ENCODE measurements around the gene ITGA3.

The ITGA3 gene

DNA sequence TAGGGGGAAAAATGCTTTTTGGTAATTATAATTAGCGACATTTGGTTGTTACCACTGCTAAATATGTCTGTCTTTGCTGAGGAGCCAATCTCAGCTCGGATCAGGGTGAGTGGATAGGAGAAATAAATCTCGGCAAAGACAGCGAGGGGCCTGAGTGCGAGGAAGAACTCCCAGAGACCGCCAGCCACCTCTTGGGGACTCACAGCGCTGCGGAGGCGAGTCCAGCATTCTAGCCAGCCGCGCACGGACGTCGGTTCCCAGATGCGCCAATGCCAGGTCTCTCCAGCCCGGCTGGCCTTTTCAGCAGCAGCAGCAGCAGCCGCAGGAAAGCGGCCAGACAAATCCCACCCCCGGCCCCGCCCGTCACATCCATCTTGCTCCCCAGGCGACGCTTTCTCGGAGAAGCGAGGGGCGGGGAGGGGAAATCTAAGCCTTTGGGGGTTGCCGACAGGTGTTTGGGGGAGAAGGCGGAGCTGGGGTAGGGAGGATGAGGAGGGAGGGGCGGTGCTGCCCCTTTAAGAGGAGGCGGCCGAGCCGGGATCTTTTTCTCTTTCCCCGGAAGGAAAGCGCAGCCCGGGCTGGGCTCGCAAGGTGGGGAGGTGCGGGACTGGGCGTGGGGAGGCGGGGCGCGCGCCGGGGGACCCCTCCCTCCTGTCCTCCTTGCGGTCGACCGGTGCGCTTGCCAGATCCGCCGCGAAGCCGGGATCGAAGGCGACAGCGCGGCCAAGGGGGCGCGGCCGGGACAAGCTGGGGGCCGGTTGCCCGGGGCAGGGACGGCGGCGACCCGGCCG lies at the start of gene ITGA3:
TSS of gene ITGA3 (plus strand) at position 685 of the 791 bp plus-strand sequence. CDS start 330 bp downstream, outside the sequence.
- no peak for DNase-seq (ENCODE audit: low read depth)

DNA sequence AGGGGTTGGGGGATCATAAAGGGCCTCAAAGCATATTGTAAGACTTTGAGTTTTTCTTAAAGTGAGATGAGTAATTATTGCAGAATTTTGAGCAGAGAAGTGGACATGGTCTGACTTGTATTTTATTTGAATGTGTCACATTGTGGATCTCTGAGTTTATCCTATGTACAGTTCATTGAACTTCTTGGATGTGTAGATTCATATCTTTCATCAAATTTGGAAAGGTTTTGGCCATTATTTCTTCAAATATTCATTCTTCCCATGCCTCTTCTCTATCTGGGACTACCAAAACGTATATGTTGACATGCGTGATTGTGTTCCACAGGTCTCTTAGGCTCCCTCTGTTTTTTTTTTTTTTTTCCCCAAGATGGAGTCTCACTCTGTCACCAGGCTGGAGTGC lies 46.6 kb upstream of the ITGA3 start:
- no peak for DNase-seq (ENCODE audit: low read depth)

DNA sequence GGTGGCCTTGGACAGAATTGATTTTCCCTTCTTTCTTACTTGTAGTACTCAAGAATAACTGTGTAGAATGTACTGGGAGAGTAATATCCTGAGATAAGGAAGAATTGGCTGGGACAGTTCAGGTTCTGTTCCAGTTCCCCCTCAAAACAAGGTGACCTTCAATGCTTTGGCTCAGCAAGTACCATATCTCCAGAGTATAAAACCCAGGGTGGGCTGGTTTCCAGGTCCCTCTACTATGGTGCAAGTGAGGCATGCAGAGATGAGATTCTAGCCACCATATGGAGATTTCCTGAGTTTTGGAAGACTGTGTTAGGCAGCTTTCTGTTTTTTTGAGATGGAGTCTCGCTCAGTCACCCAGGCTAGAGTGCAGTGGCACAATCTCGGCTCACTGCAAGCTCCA lies 42.8 kb upstream of the ITGA3 start:
- DNase-seq (ENCODE audit: low read depth): no peak

DNA sequence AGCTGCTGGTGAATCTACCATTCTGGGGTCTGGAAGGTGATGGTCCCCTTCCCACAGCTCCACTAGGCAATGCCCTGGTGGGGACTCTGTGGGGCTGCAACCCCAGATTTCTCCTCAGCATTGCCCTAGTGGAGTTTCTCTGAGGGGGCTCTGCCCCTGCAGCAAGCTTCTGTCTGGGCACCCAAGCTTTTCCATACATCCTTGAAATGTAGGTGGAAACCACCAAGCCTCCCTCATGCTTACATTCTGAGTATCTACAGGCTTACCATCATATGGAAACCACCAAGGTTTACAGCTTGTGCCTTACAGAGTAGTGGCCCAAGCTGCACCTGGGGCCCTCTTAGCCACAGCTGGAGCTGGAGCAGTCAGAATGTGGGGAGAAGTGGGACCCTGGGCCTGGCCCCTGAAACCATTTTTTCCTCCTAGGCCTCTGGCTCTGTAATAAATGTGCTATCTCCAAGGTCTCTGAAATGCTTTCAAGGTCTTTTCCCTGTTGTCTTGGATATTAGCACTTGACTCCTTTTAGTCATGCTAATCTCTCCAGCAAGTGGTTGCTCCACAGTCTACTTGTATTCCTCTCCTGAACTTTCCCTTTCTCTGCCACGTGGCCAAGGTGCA lies 41.3 kb upstream of the ITGA3 start:
- no peak for DNase-seq (ENCODE audit: low read depth)

DNA sequence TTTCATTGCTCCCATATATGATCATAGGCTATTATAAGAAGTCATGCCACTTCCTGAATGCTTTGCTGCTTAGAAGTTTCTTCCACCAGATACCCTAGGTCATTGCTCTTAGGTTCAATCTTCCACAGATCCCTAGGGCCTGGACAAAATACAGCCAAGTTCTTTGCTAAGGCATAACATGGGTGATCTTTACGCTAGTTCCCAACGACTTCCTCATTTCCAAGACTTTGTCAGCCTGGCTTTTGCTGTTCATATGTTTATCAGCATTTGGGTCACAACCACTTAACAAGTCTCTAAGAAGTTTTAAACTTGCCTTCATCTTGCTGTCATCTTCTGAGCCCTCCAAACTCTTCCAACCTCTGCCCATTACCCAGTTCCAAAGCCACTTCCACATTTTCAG lies 40.8 kb upstream of the ITGA3 start:
- no peak for DNase-seq (ENCODE audit: low read depth)

DNA sequence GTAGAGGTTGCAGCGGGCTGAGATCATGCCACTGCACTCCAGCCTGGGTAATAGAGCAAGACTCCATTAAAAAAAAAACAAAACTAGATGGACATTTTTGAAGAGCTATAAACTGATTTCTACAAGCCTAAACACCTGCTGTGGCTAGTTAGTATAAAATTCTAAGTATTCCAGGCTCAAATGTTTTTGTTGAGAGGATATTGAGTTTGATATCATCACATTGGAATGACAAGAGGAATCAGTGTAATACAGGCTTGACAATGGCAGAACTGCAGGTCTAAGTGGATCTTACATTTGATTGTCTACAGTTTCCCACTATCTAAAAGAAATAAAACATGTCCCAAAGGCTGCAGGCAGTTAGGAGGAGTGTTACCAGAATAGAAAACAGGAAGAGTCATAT lies 37.0 kb upstream of the ITGA3 start:
- DNase-seq (ENCODE audit: low read depth): no peak

DNA sequence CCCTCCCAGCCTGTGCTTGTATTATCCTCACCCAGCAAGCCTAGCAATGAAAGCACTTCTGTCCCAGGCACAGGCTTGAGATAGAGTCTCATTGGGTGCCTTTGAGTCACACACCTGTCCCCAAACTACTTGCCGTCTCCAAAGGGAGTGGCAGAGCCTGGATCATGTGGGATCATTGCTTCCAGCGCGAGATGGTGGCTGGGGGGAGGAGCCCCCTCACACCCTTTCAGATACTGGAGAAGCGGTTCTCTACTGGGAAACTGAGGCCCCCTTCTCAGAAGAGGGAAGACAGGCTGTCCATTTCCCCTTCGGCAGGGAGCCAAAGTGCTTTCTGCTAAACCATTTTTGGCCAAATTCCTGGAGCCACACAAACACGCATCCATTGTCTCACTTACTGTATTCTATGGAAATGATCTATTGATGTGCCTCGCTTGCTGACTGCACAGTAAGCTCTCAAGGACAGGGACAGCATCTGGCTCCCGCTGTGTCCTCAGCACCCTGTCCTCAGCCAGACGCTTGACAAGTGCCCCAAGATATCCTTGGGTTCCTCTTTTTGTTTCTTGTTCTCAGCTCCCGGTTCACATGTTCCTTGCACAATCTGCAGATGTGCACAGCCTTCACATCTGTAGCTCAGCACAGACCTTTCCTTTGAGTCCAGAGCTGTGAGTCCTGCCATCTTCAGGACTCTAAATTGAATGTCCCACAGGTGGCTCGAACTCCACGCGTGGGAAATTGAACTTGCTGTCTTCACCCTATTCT lies 34.9 kb upstream of the ITGA3 start:
- DNase-seq (ENCODE audit: low read depth): no peak

DNA sequence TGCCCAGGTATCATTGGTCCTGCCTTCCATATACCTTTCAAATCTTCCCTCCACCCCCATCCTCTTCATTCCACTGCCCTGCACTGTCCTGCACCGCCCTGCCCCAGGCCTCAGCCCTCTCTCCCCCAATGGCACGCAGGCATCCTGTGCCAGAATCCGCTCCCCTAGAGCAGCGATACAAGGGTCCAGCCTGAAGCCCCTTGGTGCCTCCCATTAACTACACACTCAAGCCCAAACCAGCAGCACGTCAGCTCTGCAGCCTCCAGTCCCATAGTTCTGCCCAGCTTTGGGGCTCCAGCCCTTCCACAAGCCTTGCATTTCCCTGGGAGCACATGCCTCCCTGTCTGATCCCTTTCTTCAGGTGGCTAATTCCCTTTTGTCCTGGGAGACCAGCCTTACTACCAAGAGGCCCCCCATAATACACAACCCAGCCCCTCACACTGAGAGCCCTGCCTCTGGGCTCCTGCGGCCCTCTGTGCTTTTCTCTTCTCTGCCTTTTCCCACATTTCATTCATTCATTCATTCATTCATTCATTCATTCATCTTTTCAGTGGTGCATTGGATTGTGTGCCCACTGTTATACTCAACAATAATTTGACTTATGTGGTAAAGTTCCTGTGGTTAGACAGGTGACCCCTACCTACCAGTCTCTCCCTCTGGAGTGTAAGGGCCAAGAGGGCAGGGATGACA lies 34.1 kb upstream of the ITGA3 start:
- no peak for DNase-seq (ENCODE audit: low read depth)

DNA sequence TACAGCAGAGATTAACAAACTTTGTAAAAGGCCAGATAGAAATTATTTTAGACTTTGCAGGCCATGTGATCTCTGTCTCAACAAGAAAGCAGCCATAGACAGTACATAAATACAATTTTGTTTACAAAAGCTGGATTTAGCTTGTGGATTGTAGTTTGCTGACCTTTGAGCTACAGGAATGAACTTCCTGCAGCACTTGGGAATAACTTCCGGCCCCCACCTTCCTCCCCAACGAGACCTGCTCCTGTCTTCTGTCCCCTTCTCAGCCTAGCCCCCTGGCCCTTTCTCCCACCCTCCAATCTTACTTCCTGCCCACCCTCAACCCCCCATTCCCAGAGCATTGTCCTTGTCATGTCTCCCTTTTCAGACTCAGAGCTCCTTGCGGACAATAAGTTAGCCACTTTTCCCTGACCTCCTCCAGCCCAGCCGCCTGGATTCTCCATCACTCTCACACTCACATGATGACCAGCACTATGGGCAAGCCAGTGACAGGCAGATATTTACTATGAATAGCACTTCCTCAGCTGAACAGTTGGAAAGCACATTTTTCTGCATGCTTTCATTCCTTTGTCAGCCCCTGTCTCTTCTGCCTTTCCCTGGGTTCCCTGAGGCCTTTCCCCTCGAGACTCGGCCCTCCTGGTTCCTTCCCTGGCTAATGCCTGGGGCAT lies 33.3 kb upstream of the ITGA3 start:
- no peak for DNase-seq (ENCODE audit: low read depth)

DNA sequence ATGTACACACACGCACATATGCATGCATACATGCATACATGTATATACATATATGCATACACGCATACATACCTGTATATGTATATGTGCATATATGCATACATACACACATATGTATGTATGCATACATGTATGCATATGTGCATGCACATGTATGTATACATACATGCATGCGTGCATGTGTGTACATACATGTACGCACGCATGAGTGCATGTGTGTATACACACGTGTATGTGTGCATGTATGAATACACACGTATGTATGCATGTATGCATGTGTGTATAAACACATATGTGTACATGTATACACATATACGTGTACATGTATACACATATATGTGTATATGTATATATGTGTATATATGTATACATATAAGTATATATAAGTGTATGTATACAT lies 32.4 kb upstream of the ITGA3 start:
- DNase-seq (ENCODE audit: low read depth): no peak

DNA sequence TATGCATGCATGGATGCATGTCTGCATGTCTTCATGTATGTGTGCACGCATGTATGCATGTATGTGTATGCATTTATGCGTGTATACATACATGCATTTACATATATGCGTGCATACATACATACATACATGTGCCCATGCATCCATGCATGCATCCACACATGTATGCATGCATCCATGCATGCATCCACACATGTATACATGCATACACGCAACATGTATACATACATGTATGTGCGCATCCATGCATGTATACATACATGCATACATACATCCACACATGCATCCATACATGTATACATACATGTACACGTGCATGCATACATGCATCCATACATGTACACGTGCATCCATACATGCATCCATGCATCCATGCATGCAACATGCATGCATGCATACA lies 31.1 kb upstream of the ITGA3 start:
- DNase-seq (ENCODE audit: low read depth): no peak

DNA sequence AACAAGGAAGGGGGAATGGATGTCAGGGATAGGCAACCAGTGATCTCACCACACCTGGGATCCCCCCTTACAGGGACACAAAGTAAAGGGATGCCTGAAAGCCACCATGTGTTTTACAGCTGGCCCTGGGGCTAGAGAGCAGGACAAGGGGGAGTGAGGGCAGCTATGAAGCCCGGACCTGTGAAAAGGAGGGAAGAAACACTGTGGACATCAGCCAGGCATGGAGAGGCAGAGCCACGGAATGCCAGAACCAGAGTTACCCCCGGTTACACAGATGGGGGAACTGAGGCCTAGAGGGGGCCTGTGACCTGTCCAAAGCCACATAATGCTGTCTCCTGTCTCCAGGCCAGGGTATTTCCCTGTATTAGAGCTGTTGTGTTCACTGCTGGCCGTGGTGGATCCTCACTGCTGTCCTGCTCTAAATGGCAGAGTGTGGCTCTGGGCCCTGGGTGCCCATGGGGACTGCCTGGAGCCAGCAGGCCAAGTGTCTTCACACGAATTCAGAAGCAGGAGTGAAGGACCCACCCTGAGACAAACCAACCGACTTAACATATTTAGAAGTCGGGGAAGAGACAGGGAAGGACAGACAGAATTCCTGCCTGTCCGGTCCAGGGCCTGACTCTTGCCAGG lies 29.7 kb upstream of the ITGA3 start:
- DNase-seq (ENCODE audit: low read depth): no peak

DNA sequence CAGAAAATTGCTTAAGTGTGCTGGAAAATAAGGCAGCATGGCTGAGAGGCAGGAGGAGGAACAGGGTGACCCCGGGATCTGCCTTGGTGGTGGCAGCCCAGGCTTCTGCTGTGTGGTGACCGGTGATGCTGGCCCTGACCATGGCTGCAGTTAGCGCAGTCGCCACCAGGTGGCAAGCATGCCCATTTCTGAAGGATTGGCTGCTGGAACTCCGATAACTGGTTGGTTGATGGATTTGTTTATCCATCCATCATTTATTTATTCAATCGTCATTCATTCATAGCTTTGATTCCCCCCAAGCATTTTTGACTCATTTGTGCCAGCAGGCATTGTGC lies 29.1 kb upstream of the ITGA3 start:
- peak; percentile 78 for DNase-seq (ENCODE audit: low read depth)

DNA sequence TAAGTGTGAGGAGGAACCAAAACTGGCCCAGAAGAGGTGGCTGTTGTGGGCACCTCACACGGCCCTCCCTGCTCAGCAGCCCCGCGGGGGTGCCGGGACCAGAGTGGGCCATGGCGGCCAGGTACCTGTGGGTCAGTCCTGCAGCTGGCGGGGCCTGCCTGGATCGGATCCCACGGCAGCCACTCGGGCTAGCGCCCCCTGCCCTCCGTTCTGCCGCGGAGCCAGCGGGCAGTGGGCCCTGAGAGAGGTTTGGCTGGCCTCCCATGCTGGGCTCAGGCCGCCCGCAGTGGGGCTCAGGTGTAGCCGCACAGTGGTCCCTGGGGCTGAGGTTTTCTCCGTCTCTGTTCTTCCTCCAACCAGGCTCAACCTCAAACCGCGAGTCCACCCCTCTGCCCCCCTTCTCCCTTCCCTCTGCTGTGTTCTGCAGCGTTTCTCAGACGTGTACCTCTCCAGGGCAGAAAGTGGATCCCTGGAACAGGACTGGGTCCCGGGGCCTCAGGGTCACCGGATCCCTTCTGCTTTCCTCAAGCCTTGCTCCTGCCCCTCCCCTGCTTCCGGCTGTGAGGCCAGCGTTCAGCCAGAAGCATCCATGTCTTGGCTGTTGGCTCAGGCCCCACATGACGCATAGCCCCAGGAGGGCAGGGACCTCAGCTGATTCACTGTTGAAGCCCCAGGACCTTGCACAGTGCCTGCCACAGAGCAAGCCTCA lies 28.6 kb upstream of the ITGA3 start:
- DNase-seq (ENCODE audit: low read depth): peak; percentile 95

DNA sequence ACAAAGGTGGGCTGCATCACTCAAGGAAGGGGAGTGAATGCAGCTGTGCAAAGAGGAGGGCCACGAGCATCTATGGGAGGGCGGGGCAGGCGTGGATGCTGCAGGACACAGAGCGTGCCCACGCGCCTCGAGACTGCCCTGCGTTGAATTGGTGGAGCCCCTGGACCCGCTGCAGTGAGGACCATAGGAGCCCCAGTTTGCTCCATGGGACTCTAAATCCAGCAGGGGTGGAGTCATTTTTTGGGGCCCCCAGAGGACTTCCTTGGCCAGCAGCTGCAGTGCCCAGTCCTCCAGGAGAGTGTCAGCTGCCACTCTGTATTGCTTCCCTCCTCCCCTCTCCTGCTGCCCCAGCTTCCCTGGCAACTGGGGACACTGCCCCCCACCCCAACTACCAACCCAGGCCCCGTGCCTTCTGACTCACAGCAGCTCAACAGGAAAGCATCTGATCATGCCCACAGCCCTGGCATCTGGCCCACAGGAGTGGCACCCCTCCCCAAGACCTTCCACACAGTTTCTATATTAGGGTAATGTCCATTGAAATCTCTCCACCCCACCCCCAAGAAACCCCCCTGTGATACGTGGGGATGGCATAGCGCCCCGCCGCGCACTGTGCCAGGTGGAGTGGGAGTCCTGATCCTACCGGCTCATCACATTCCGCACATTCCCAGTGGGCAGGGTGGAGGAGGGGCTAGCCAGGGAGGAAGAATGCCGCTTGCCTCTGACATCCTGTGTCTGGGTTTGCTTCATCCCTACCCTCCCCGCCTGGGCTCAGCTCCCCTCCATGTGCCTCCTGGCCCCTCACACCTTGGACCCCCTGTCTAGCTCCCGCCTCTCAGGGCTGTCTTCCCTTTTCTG lies 27.8 kb upstream of the ITGA3 start:
- DNase-seq (ENCODE audit: low read depth): peak; percentile 96

DNA sequence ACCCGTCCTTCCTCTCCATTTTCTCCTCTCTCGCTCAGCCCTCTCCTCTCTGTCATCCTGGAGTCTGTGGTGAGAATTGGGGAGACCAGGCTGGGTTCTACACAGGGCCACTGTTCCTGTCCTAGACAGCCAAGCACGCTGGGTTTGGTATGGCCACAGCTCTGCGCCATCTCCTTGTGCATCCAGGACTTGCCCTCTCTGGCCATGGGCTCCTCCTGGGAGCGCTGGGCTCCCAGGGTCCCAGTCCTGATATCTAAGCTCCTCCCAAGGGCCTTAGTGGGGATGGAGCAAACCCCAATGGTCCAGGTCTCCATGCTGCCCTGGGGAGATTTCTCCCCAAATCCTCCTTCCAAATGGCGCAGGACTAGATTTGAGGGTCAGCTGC lies 27.2 kb upstream of the ITGA3 start:
- DNase-seq (ENCODE audit: low read depth): no peak

DNA sequence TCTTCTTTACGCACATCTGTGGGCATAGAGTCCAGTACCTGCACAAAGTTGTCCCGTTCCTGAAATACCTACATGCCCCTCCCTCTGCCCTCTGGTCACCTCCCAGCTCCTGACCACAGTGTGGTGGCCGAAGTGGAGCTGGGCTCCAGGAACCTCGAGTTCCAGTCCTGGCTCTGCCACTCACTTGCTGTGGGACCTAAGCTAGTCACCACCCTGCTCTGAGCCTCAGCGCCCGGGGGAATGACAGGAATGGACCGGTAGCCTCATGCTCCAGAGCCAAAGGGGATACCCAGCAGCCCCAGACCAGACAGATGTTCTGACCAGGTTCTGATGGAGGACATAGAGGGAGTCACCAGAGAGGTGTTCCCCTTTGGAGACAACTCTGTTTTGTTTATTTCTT lies 26.7 kb upstream of the ITGA3 start:
- no peak for DNase-seq (ENCODE audit: low read depth)

DNA sequence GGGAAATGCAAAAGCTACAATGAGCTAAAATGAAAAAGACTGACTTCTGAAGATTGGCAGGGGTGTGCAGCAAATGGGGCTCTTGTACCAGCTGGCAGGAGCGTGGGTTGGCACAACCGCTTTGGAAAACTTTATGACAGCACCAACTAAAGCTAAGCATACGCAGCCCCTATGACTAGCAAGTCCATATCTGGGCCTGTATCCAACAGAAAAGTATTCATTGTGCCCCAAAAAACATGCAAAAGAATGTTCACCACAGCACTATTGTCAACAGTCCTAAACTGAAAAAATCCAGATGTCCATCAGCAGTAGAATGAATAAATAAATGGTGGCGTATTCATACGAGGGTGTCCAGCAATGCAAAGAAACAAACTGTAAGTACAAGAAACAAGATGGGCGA lies 22.6 kb upstream of the ITGA3 start:
- DNase-seq (ENCODE audit: low read depth): no peak

DNA sequence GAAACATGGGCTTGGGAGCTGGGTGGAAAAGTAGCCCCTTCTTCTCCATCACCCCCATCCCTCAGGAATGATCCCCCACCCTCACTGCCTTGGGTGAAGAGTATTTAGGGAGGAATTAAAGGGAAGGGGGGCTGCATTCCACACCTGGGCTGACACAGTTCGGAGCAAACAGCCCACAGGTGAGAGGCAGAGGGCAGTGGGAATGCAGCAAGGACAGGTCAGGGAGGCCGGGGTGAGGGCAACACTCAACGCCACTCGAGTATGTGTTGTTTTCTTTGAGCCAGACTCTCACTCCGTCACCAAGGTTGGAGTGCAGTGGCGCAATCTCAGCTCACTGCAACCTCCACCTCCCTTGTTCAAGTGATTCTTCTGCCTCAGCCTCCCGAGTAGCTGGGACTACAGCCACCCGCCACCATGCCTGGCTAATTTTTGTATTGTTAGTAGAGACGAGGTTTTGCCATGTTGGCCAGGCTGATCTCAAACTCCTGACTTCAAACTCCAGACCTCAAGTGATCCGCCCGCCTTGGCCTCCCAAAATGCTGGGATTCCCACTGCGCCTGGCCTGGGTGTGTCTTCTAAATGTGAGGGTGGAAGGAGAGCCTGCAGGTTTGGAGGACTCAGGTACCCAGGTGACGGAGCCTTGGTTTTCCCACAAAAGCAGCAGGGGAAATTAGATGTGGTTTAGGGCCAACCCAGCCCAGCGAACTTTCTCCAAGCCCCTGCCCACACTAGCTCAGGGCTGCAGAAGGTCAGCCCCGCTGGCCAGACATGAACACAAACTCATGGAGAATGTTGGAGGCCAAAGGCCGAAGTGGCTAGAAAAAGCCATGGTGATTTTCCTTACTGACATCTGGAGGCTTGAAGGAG lies 21.2 kb upstream of the ITGA3 start:
- DNase-seq (ENCODE audit: low read depth): no peak
